HepG2 (cell line): ENCODE data around the gene SLC25A45. TPM values are rescaled to one million over a fixed set of nuclear protein-coding genes. Genes with fewer than 3 reads are reported as not detected.

ENCODE experiments used
- ATAC-seq: fragments of 200-7000 bp; cut with Tn5 transposase; 3 replicates; pipeline ENCODE4 v1.9.1; 2020; ENCODE audit warnings: mild to moderate bottlenecking, moderate library complexity
- BruUV-seq: library from RNA; stranded (reverse); fragments of 400-500 nt; replicated peaks from 2 replicates; lab custom pipeline; 2021; lab: Mats Ljungman, UMichigan
- CTCF ChIA-PET: fragments of 300-600 bp; formaldehyde crosslinking; extraction: SDS; loops from one replicate; lab custom pipeline; 2021; ENCODE audit warnings: low total read pairs, inconsistent platforms, low intra/inter-chr PET ratio; lab: Yijun Ruan, JAX
- POLR2A ChIA-PET: fragments of 350-600 bp; sonication (Branson Sonifier 250); formaldehyde crosslinking; loops from one replicate; lab custom pipeline; 2020; ENCODE audit warnings: antibody characterized with exemption, inconsistent platforms; lab: Yijun Ruan, JAX
- DNase-seq: peaks from one replicate; pipeline ENCODE4 v3.0.0-alpha.2; 2015; ENCODE audit warnings: low spot score
- FAIRE-seq: peaks from 3 replicates; lab custom pipeline; 2011; peaks lifted over from hg19 to GRCh38; lab: Jason Lieb, UNC
- H2AFZ ChIP-seq: one replicate; pipeline ENCODE4 v1.6.1; 2011; ENCODE audit warnings: low read length, inconsistent platforms
- H3K27ac ChIP-seq: fragments of 300-600 bp; 3 replicates; pipeline ENCODE4 v1.8.0; 2011; ENCODE audit warnings: mixed run types, mild to moderate bottlenecking, mixed read lengths, low read length, inconsistent platforms; ENCODE audit not compliant: insufficient read depth; ENCODE audit errors: extremely low read length
- H3K27me3 ChIP-seq, 2 experiments: fragments of 200-600 bp in 1 of 2; 2 replicates in 1 of 2; 3 replicates in 1 of 2; pipeline versions ENCODE4 v1.6.0 to v1.8.0; 2011; ENCODE audit warnings: low read length in 2 of 2, mild to moderate bottlenecking in 2 of 2, moderate library complexity in 2 of 2, inconsistent platforms in 1 of 2; ENCODE audit not compliant: insufficient read depth in 2 of 2, control insufficient read depth in 1 of 2
- H3K36me3 ChIP-seq, 2 experiments: fragments of 200-600 bp in 1 of 2; replicated peaks in 1 of 2; 2 replicates in 1 of 2; 3 replicates in 1 of 2; pipeline versions ENCODE4 v1.5.1 to v1.8.0; 2011; ENCODE audit warnings: low read length in 2 of 2, inconsistent platforms in 1 of 2; ENCODE audit not compliant: insufficient read depth in 2 of 2, control insufficient read depth in 1 of 2
- H3K4me1 ChIP-seq: 2 replicates; pipeline ENCODE4 v1.5.1; 2012; ENCODE audit warnings: low read length, inconsistent platforms; ENCODE audit not compliant: insufficient read depth
- H3K4me2 ChIP-seq: 2 replicates; pipeline ENCODE4 v1.6.0; 2011; ENCODE audit warnings: low read depth, low read length, inconsistent platforms
- H3K4me3 ChIP-seq, 3 experiments: fragments of 200-600 bp in 1 of 3; sonication (generic), shearing (Covaris generic) in 1 of 3; replicated peaks in 1 of 3; 2 replicates each; pipeline ENCODE4 v1.5.1; 2011 to 2016; ENCODE audit warnings: low read length in 3 of 3, inconsistent platforms in 2 of 3, low read depth in 2 of 3, mild to moderate bottlenecking in 2 of 3, control low read depth in 1 of 3, mixed read lengths in 1 of 3; ENCODE audit not compliant: insufficient read depth in 1 of 3
- H3K79me2 ChIP-seq: one replicate; pipeline ENCODE4 v1.6.1; 2011; ENCODE audit warnings: low read length, inconsistent platforms; ENCODE audit not compliant: insufficient read depth
- H3K9ac ChIP-seq: 2 replicates; pipeline ENCODE4 v1.6.0; 2011; ENCODE audit warnings: mild to moderate bottlenecking, low read depth, low read length, inconsistent platforms; ENCODE audit not compliant: insufficient read depth
- H3K9me3 ChIP-seq: 2 replicates; pipeline ENCODE4 v1.5.1; 2012; ENCODE audit warnings: mild to moderate bottlenecking, low read length
- H4K20me1 ChIP-seq: 2 replicates; pipeline ENCODE4 v1.6.0; 2011; ENCODE audit warnings: inconsistent platforms, mild to moderate bottlenecking, low read length, moderate library complexity; ENCODE audit not compliant: insufficient read depth
- AGO2 ChIP-seq: fragments of 200-400 bp; formaldehyde crosslinking; optimal IDR thresholded peaks from 2 replicates; pipeline ENCODE3; 2017; ENCODE audit warnings: mild to moderate bottlenecking, low read depth, low read length, moderate library complexity
- KLF15 ChIP-seq: sonication (generic); formaldehyde crosslinking; IDR thresholded peaks from 2 replicates; pipeline ENCODE4 v1.8.1; 2023; ENCODE audit warnings: borderline replicate concordance, mild to moderate bottlenecking, inconsistent platforms, missing genetic modification reagents, mixed read lengths
- POLR2AphosphoS2 ChIP-seq: IDR thresholded peaks from 2 replicates; pipeline ENCODE4 v1.6.1; 2011; ENCODE audit warnings: low read depth, low read length, improper control_type of control experiment
- POLR2AphosphoS5 ChIP-seq: IDR thresholded peaks from 2 replicates; pipeline ENCODE4 v1.6.1; 2012; ENCODE audit warnings: low read depth, low read length
- POLR2G ChIP-seq: fragments of 200-400 bp; formaldehyde crosslinking; IDR thresholded peaks from 2 replicates; pipeline ENCODE4 v1.6.1; 2018; ENCODE audit warnings: mild to moderate bottlenecking, low read depth, low read length, moderate library complexity
- RBFOX2 ChIP-seq: fragments of 200-400 bp; formaldehyde crosslinking; IDR thresholded peaks from 2 replicates; pipeline ENCODE4 v1.6.1; 2017; ENCODE audit warnings: low read depth, mild to moderate bottlenecking, low read length
- RBM22 ChIP-seq: fragments of 200-400 bp; formaldehyde crosslinking; optimal IDR thresholded peaks from 2 replicates; pipeline ENCODE3; 2017; ENCODE audit warnings: mild to moderate bottlenecking, low read length, moderate library complexity
- WIZ ChIP-seq: sonication (generic); formaldehyde crosslinking; IDR thresholded peaks from 2 replicates; pipeline ENCODE4 v1.5.1; 2020; ENCODE audit warnings: mild to moderate bottlenecking, missing genetic modification reagents
- ZNF598 ChIP-seq: sonication (generic); formaldehyde crosslinking; IDR thresholded peaks from 2 replicates; pipeline ENCODE4 v1.5.1; 2020; ENCODE audit warnings: mild to moderate bottlenecking, missing genetic modification reagents, borderline replicate concordance
- WGBS: methylation state at CpG from one replicate; pipeline ENCODE4 v1.1.6; 2017; ENCODE audit warnings: low lambda C conversion rate; 5-methylcytosine and 5-hydroxymethylcytosine counted together
- in situ Hi-C: cut with HindIII; loops from 2 replicates; pipeline ENCODE4 v1.10.0; 2017; ENCODE audit warnings: low pct_unique_long_range_greater_than_20kb; ENCODE audit not compliant: extremely low pct_ligation_motif_present
- intact Hi-C: fragments of 100-400 bp; cut with micrococcal nuclease; formaldehyde crosslinking; loops from one replicate; pipeline ENCODE4 v1.10.0; 2022; ENCODE audit not compliant: unreplicated experiment
- polyA plus RNA-seq, 8 experiments: library from polyadenylated mRNA; depleted of rRNA in 3 of 8; stranded (reverse) in 7 of 8; unstranded in 1 of 8; fragments of >200 nt; fragmentation: Illumina TruSeq in 4 of 8; extraction: Trizol in 4 of 8; gene quantifications; 2 replicates each; pipeline versions ENCODE4 v1.2.1 to v1.2.3, GENCODE V29; 2011 to 2016; ENCODE audit warnings: low read depth in 4 of 8, missing spikeins in 1 of 8, mixed read lengths in 1 of 8; ENCODE audit not compliant: insufficient read depth in 1 of 8
- total RNA-seq, 5 experiments: library from RNA; depleted of rRNA; stranded (reverse); fragments of >200 nt; fragmentation: Illumina TruSeq; extraction: Trizol; gene quantifications; 2 replicates each; pipeline ENCODE4 v1.2.3, GENCODE V29; 2016; ENCODE audit warnings: low read depth in 1 of 5

The SLC25A45 gene
- total and polyA plus RNA-seq, 2 of the 13 experiments (the other 11 are each of a cell fraction or from before 2014, with no cell fraction given), result 1.2 to 3.4 TPM

- no peak for ATAC-seq
- no peak overlapping the region for H2AFZ ChIP-seq
- no peak overlapping the region for H3K27ac ChIP-seq
- peaks cover 75% of the 10 kb centered on the region for H3K79me2 ChIP-seq
- POLR2A ChIA-PET, result interaction anchor here (1.4 to 1.6 kb wide), 3 partner anchors 9 to 16 kb away, joined by 5 to 15 read pairs (median 6); partner anchors contain the start of gene NEAT1
- no peaks in the 10 kb centered on the region for H3K9me3 ChIP-seq
- 83% methylated on average over 4 of the region's 4 CpGs for WGBS
- FAIRE-seq, result no peak
- intact Hi-C loops, result no loop called here
- peaks cover 5 to 26% of the 10 kb centered on the region in 2 experiments; a peak in 4 of 5 replicates for H3K36me3 ChIP-seq
- BruUV-seq, result no TSS peak
- no peak for TF ChIP-seq WIZ (CRISPR knock-in tag)
- TF ChIP-seq RBFOX2, result peak; percentile 61; the same call in 1 of the 2 replicates
- TF ChIP-seq KLF15 (CRISPR knock-in tag), result no peak
- no peak for TF ChIP-seq ZNF598 (CRISPR knock-in tag)
- 0 out of 2 replicates have a peak, but pooled peaks have one; percentile 23 for TF ChIP-seq POLR2AphosphoS5
- peak; percentile 20 for TF ChIP-seq AGO2
- TF ChIP-seq POLR2G, result peak; percentile 76
- peak; percentile 70 for TF ChIP-seq RBM22
- TF ChIP-seq POLR2AphosphoS2, result peak; percentile 84
- TF ChIP-seq, all 625 proteins: peak for 6
- H3K27me3 ChIP-seq, result no peaks in the 10 kb centered on the region
- H3K4me2 ChIP-seq, result peak overlapping the region; percentile 44; the same call in 1 of the 2 replicates
- H4K20me1 ChIP-seq, result peaks cover 100% of the 10 kb centered on the region
- DNase-seq, result no peak
- in situ Hi-C loops, result no loop called here
- peaks cover 91% of the 10 kb centered on the region for H3K4me1 ChIP-seq
- no peak overlapping the region for H3K4me3 ChIP-seq
- CTCF ChIA-PET, result interaction anchor here (1.6 kb wide), 1 partner anchor 16 kb away, joined by 6 read pairs; no protein-coding TSS in a partner anchor
- H3K9ac ChIP-seq, result no peak overlapping the region
Measured at GRCh38 chr11:65431451-65432099, 49.1 kb upstream of the SLC25A45 start.
